GM18520 (cell line): ENCODE results near the gene FRMD5.

Experiments
- ATAC-seq: cut with Tn5 transposase; IDR thresholded peaks from one replicate; pipeline ENCODE4 v1.9.1; 2021; ENCODE audit not compliant: unreplicated experiment

The FRMD5 gene

DNA sequence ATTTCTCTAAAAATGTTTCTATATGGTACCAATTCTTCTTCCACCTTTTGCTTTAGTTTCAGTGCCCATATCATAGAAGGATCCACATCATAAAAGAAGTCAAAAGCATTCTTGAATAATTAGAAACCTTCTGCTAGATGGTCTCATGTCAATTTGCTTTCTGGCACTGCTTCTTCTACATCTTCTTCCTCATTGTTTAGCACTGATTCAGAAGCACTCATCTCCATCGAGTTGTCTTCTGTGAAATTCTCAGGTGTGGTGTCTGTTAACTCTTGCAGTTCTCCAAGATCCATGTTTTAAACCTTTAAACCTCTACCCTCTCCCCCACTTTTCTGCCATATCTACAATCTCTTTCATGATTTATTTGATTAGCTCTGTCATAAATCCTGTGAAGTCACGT is 213.5 kb downstream of the FRMD5 start:
- ATAC-seq = no peak

DNA sequence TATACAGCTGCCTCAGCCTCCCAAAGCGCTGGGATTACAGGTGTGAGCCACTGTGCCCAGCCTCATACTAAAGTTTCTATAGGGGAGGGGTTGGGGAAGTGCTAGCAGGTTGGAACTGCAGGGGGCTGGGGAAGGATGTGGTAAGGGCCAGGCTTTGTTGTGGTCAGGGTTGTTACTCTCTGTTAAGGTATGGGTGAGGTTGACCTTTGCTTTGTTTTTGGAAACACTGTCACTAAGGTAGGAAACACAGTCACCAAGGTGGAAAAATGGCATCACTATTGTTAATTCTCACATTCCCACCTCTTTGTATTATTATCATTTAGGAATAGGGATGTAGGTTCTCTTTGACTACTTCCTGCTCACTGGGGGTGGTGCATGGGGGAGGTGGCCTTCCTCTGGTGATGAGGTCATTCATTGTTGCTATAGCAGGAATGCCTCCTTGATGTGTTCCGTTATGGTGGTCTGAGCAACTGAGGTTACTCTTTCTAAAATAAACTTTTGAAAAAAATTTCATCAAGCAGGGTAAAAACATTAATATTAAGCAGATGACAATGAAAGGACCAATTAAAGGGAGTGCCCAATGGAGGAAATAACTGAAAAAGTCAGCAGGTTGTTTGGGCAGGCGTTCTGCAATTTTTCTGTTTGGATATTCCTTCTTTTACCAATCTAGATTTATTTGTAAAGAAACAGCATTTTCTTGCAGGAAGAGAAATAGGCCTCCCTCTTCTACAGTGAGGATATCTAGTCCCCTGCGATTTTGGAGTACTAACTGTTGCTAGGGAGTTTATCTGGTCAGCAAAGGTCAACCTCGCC is 217.8 kb downstream of the FRMD5 start:
- ATAC-seq = no peak

DNA sequence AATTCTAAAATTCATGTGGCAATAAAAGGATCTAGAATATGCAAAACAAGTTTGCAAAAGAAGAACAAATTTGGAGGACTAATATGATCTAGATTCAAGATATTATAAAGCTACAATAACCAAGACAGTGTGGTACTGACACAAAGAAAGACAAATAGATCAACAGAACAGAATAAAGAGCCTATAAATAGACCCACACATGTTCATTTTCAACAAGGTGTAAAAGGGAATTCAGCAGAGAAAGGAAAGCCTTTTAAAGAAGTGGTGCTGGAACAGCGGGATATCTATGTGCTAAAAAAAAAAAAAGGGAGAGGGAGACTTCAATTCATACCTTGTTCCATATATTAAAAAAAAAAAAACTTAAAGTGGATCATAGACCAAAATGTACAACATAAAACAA is 219.3 kb downstream of the FRMD5 start:
- no peak for ATAC-seq

DNA sequence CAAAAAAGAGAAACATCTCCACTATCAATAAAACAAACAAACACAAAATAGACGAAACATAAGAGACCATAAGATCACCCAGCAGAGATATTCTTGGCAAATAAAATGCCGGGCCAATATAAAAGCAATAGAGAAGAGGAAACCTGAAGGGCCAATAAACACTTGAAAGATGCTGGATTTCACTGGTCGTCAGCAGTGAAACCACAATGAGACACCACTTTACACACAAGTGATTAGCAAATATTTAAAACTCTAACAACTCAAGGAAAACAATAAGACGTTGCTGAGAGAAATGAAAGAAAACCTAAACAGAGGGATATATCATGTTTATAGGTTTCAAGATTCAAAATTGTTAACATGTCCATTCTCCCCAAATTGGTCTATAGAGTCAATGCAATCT is 219.7 kb downstream of the FRMD5 start:
- no peak for ATAC-seq

DNA sequence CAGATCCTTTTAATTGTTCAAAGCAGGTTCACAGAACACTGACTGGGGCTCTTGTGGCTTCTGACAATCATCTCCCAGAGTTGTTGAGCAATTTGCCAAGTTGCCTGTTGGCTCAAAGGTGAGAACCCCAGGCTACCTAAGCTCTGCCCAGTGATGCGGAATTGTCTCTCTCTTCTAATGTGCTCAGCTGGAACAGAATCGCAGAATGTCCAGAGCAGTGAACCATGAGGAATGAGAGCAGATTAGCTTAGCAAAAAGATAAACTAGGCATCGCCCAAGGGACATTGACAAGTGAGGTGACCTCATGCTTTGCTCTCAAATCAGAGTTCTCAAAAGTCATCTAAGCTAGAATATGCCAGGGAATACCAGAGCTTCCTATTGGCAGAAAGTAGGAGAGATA is 220.2 kb downstream of the FRMD5 start:
- ATAC-seq = no peak

DNA sequence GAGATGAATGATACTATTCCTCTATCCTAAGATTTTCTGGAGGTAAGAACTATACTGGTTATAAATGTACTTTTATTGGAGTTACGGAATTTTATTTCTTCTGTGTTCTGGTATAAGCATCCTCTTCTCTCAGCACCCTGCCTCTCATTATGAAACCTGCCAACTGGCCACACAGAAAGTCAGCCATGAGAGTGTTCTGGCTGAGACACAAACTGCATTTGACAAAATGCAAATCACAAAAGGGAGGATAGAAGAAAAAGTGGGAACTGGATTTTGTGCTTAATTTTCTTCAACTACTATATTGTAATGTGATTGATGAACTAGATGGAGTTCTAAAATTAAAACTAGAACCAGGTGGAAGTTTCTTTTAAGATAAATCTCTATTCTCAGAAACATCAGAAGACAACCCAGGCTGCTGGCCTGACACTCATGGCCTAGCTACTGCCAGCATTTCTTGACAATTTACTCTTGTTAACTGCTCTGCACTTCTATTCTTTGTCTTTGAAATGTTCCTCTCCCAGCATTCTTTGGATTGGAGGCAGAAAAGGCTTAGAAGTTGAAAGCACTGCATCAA is 225.2 kb downstream of the FRMD5 start:
- no peak for ATAC-seq

DNA sequence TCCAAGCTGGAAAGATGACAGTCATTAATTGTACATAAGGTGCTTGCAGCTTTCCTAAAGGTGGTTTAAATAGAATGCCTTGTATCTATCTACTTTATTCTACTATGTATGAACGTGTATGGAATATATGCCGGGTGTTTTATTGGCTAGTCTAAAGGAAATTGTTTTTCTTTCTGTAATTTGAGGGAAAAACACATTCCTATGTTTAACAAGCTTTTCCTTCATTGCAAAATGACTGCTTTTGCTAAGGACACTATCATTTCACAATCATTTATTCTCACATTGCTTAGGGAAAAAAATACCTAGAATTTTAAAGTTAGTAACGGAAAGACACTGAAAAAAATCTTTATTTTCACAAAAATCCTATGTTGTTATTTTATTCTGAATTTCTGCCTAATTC is 226.5 kb downstream of the FRMD5 start:
- no peak for ATAC-seq

DNA sequence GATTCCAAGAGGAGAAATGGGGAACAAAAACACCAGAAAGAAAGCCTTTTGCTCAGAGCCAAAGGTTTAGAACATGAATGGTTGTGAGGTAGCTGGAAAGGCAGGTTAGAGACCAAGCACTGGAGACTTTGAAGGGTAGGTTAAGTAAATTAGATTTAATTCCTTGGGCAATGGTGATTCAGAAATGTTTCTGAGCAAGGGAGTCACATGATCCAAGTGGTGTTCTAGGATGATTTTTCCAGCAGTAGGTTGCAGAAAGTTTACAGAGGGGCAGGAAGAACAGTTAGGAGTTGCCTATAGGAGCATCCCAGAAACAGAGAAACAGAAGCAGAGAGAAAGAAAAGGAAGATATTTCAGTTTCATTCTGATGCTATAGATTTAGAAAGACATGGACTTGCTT is 228.4 kb downstream of the FRMD5 start:
- no peak for ATAC-seq

DNA sequence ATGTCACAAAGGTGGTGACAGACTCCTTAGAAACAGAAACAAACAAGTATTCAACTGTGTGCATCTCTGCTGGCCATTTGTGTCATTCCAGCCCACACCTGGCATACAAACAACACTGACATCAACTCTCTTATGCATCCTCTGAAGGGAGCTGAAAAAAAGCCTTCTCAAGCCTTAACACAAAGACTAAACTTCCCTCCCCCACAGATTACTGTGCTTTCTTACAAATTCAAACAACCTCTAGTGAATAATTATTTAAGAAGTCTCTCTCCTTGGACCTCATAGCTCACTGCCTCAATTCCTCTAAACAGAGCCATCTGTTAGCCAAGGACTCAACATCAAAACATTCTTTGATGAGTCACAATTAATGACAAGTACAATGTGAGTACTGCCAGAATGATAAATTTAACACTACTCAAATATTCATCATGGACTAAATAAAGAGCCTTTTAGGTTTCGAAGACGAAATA is 236.2 kb downstream of the FRMD5 start:
- ATAC-seq = no peak

DNA sequence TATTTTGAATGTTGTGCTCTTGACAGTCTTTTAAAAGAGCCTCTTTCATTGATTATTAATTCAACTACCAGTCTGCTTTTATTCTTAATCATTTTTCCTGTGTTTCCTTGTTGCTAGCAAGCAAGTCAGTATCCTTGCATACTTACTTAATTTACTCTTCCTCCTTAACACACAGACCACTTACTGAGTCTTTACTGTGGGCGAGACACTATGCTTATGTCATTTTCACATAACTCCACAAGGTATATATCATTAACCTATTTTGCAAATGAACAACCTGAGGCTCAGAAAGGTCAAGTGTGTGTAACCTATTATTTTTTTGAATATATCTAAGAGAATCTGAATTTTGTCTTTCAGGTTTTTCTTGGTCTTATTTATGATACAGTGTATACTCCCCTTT is 237.3 kb downstream of the FRMD5 start:
- ATAC-seq = no peak

DNA sequence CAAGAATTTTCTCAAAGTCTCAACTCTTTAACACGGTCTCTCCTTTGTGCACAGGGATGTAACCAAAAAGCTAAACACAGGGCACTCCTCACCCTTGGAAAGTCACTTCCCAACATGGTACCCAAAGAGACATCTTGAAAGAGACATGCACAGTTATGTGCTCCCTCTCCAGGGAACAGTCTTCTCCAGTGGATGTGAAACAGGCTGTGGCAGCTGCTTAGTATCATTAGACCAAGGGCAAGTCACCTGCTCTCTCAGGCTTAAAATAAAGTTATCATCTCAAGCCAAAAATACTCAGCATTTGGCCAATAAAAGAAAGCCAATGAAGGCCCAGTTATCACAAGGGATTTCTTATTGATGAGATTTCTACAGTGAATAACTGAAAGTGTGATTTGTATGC is 239.9 kb downstream of the FRMD5 start:
- ATAC-seq = no peak

DNA sequence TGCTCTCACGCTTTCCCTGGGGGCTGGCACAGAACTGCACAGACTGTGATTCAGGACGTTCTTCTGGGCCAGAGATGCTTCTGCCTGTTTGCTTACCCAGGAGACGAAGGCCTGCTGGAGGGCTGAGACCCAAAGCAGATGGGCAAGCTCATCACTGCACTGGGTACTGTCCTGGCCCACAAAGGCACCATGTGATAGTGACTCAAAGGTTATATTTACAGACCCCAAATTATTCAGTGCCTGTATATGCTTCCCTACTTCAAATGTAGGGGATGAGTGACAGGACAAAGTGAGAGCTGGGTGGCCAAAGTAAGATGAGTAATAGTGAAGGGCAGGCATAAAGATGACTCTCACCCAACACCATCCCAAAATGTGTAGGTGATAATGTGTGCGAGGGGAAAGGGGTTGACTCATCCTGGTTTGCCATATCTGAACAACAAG is 240.9 kb downstream of the FRMD5 start:
- ATAC-seq = peak; percentile 37

DNA sequence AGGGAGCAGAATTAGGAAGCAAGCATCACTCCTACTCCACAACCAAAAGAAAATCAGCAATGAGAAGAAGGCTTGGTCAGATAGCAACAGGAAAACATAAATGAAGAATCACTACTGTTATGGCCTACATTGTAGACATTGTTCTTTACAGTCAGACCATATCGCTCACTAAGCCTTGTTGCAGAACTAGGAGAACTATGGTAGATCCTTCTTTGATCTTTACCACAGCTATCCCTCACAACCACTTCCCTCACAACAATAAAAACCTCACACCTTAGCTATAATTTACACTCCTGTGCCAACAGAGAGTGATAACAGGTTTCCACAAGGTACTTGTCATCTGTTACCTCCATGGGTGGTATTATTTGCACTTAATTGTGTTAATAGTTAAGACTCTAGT is 241.7 kb downstream of the FRMD5 start:
- ATAC-seq = no peak

DNA sequence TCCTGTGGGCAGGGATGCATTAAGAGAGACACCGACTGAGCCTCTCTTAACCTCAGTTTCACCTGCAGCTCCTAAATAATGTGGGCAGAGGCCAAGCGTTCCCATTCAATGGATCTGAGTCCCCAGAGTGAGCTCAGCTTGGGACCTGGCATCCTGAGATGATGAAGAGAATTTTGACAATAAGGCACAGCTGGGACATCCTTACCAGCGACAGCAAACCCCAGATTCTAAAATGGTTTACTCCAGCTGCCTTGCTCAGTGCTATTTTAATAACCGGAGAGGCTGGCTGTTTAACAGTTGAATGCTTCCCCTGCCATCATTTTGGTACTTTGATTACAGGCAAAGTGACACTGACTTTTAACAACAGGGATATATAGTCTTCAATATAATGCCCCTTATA is 244.5 kb downstream of the FRMD5 start:
- no peak for ATAC-seq

DNA sequence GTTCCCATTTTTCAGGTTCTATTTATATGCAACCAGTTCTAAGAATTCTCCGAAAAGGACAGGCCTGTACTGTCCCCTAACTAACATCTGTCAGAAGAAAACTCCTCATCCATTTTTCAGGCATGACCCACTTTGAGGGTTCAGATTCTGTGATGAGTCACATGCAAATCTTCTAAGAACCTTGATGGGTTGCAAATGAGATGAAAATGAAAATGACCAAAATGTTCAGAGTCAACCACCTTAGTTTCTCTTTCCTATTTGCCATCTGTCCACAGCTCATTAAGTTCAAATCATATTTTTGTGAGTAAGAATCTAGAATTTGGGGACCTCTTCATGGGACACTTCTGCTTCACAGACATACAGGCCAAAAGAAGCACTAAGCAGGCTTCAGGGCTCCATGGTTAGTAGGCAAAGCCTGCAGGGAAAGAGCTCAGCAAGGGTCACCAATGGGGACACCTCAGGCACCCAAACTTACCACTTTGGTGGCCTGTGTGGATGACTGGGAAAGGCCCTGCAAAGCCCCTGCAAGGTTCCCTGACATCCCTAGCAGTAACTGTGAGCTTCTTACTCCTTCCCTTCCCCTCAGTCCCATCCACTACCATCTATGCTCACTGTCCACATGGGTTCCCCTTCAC is 246.3 kb downstream of the FRMD5 start:
- peak; percentile 80 for ATAC-seq

DNA sequence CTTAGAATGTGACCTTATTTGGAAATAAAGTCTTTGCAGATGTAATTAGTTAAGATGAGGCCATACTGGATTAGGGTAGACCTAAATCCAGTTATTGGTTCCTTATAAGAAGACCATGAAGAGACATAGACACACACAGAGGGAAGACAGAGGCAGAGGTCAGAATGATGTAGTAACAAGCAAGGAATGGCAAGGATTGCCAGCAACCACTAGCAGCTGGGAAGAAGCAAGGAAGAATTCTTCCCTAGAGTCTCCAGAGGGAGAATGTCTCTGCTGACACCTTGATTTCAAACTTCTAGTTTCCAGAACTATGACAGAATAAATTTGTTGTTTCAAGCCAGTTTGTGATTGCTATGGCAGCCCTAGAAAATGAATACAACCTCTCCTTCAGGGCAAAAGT is 251.6 kb downstream of the FRMD5 start:
- ATAC-seq = no peak

DNA sequence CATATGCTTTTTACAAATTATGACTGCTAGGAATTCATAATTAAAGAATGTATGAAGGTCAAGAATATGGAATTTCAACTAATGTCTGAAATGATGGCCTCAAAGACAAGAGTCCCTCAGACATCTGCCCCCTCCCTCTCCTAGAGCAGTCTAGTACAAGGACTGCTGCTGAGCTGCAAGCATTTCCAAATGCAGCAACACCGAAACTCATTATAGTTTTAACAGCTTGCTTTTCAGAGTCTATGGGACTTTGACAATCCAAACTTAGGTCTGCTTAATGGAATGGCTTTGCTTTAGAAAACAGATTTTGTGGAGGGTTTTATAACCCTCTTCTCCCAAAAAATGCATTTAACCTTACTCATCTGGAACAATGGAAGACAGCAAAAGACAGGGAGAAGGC is 252.9 kb downstream of the FRMD5 start:
- no peak for ATAC-seq

DNA sequence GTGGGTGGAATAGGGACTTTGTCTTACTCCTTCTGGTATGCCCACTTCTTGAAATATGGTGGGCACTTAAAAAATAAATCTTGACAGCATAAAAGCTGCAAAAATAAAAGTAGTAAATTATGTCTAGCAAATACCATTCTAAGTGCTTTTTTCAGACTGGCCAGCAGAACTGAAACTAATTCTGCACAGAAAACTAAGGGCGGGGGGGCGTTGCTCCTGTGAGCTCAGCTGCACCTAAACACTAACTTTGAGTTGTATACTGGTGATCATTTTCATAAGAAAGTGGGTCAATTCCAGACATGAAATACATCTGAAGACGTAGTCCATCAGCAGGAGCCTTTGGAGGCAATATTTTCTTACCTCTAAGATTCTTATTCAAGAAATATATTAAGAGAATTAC is 253.5 kb downstream of the FRMD5 start:
- ATAC-seq = no peak

DNA sequence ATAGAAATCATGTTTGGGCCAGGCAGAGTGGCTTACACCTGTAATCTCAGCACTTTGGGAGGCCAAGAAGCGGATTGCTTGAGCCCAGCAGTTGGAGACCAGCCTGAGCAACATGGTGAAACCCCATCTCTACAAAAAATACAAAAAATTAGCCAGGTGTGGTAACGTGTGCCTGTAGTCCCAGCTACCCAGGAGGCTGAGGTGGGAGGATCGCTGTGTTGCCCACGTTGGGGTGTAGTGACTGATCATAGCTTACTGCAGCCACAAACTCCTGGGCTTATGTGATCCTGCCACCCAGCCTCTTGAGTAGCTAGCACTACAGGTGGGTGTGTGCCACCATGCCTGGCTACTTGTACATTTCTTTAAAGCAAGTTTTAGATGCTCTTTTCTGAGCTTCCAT is 254.0 kb downstream of the FRMD5 start:
- no peak for ATAC-seq

DNA sequence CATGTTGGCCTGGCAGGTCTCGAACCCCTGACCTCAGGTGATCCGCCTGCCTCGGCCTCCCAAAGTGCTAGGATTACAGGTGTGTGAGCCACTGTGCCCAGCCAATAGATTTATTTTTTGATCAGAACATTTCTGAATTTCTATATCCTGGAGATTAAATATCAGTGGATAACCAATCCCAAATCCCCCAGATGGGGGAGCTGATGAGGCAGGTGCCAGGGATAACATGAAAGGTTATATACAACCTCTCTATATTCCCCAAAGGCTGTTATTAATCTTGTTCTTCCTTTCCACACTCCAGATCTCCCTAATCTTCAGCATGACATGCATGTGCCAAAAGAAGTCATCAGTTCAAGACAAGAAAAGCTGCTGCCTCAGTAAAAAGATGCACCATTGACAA is 256.0 kb downstream of the FRMD5 start:
- ATAC-seq = no peak

DNA sequence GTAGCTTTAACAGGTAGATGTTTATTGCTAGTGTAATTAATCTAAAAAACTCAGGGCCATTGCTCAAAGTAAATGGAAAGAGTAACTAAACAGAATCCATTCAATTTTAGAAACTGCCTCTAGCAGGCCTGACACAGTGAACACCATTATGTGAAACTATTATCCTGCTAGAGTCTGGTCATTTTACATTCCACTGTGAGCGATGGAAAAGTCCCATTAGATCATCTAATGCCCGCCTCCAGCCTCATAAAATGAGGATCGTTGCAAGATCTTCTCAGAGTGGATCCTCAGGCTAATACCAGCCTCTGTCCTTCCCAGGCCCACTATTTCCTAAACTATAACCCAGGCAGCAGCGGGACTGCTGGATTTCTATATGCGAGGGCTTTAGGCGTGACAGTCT is 260.6 kb downstream of the FRMD5 start:
- no peak for ATAC-seq

DNA sequence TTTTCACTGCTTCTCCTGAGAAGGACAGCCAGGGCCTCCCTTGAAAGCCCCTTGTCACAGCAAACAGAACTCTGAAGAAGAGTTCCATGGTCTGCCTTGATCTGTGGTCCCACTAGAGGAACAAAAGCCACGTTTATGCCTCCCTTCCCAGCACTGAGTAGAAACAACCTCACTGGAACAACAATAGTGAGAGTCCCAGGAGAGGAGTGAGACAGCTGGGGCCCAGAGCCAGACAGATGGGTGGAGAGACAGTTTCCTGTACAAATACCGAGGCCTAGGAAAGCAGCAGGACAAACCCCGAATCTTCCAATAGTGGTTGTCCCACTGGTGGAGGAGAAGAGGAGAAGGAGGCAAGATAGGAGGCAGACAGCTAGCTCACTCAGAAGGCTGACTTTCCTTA is 262.2 kb downstream of the FRMD5 start:
- no peak for ATAC-seq
